ENCODE results near the gene MPLKIP. TPM values are rescaled to one million over a fixed set of nuclear protein-coding genes. Genes with fewer than 3 reads are reported as not detected.

MPLKIP gene
- total RNA-seq (2022; extraction: Qiagen RNA extraction) = 33.3 to 37.8 TPM (median 35.7 TPM) in 5 replicates

DNA sequence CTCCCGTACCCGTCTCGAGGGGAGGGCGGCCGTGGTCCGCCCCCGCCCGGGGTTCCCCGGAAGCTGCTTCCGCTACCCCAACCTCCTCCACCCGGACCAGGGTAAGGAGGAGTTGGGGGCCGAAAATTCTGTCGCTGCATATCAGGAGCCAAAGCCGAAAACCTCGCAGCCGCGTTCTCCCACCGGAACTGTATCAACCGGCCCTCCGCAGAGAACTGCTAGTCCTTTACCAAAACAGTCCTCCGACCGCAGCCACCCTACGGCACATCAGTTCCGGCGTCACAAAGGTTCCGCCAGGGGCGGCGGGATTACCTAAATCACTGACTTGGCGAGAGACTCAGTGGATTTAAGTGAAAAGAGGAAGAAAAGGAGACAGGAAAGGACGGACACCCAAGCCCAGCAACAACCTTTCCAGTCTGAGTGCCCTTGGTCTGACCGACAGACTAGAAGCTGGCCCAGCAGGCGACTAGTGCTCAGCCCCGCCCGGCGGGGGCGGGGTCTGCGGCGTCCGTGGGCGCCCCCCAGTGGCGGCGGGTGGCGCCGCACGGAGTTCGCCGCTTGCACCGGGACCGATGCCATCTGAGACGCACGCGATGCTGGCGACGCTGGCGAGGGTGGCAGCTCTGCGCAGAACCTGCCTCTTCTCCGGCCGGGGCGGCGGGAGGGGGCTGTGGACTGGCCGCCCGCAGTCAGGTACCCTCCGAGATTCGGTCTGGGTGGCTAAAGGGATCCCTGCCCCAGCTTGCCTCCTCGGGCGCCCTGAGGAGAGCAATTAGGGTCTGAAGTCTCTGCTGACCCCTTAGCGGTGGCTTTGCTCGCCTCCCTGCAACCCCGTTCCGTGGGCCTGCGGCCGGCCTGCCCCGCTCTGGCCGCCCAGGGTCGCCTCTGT is at the start of gene MPLKIP, which contains the start of gene SUGCT:
Gene MPLKIP, minus strand, starts transcription at position 195 of the 889 bp plus-strand sequence. Its CDS starts 55 bp downstream, at position 140.
Gene SUGCT, plus strand, starts transcription at position 578 of the 889 bp plus-strand sequence.

Other genes with a start within 250 kb of the MPLKIP start
- 18.8 to 25.9 TPM (median 24.0 TPM) in 5 replicates for gene CDK13, start 184.4 kb downstream of the MPLKIP start, total RNA-seq (2022; extraction: Qiagen RNA extraction)
- 0.70 to 1.5 TPM (median 1.3 TPM) in 5 replicates for gene SUGCT, start 383 bp upstream of the MPLKIP start, total RNA-seq (2022; extraction: Qiagen RNA extraction)

All from A549 treated with dexamethasone at 1 μM for 4 hours (cell line).